ENCODE measurements around the gene EPYC.

EPYC gene

GRCh38 chr12:90937651-90938050 is 67.1 kb downstream of the EPYC start (continued):
- no peak for TF ChIP-seq ZNF16 (tag by site-specific recombination; IDR thresholded peaks at IDR 0.05; ENCODE audit: low read depth)
- no peak for TF ChIP-seq GLIS2 (tag by site-specific recombination; IDR thresholded peaks at IDR 0.05)
- no peak for TF ChIP-seq ZNF510 (tag by site-specific recombination; IDR thresholded peaks at IDR 0.05; ENCODE audit: insufficient replicate concordance)
- TF ChIP-seq MYNN (tag by site-specific recombination; IDR thresholded peaks at IDR 0.05; ENCODE audit: borderline replicate concordance) = no peak
- TF ChIP-seq, protein P1, sequence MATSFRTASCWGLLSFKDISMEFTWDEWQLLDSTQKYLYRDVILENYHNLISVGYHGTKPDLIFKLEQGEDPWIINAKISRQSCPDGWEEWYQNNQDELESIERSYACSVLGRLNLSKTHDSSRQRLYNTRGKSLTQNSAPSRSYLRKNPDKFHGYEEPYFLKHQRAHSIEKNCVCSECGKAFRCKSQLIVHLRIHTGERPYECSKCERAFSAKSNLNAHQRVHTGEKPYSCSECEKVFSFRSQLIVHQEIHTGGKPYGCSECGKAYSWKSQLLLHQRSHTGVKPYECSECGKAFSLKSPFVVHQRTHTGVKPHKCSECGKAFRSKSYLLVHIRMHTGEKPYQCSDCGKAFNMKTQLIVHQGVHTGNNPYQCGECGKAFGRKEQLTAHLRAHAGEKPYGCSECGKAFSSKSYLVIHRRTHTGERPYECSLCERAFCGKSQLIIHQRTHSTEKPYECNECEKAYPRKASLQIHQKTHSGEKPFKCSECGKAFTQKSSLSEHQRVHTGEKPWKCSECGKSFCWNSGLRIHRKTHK (tag by site-specific recombination; IDR thresholded peaks at IDR 0.05) = no peak
- TF ChIP-seq ZNF692 (tag by site-specific recombination; IDR thresholded peaks at IDR 0.05) = no peak
- TF ChIP-seq KLF7 (tag by site-specific recombination; IDR thresholded peaks at IDR 0.05; ENCODE audit: borderline replicate concordance) = no peak

DNA sequence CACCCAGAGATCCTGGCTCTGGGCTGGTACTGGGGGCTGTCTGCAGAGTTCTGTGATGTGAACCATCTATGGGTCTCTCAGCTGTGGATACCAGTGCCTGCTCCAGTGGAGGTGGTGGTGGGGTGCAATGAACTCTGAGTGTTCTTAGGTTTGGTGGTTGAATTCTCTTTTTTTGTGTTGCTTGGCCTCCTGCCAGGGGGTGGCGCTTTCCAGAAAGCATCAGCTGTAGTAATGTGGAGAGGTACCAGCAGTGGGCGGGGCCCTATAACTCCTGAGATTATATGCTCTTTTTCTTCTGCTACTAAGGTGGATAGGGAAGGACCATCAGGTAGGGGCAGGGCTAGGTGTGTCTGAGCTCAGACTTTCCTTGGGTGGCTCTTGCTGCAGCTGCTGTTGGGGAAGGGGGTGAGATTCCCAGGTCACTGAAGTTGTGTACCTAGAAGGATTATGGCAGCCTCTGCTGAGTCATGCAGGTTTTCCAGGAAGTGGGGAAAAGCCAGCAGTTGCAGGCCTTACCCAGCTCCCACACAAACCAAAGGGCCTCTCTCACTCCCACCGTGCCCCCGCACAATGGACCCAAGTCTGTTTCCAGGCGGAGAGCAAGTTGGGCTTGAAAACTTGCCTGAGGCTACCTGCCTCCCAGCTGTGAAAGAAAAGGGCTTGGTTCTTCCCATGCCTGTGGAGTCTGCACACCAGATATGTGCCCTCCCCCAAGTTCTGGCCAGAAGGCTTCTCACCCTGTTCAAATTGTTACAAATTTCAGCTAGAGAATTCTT is 68.4 kb downstream of the EPYC start:
- no peaks in the 10 kb centered on the region for H3K9me3 ChIP-seq (ENCODE audit: control insufficient read depth, insufficient read depth, low read depth, low read length)
- H3K4me3 ChIP-seq (ENCODE audit: low read depth, low read length) = no peak overlapping the region
- ChIA-PET POLR2A (no interaction called here), CTCF (interaction anchor here (0.8 to 1.2 kb wide), 3 partner anchors 8 to 15 kb away, joined by 3 to 4 read pairs (median 3); no protein-coding TSS in a partner anchor)
- no peaks in the 10 kb centered on the region for H3K4me1 ChIP-seq (ENCODE audit: control insufficient read depth, insufficient read depth, low read length)
- no peak overlapping the region for H3K27ac ChIP-seq (ENCODE audit: extremely low read depth, low read depth, low read length)
- H3K36me3 ChIP-seq (ENCODE audit: control insufficient read depth in 2 of 2, insufficient read depth in 1 of 2, low read length in 2 of 2) = no peaks in the 10 kb centered on the region
- TF ChIP-seq FEZF1 (tag by site-specific recombination; IDR thresholded peaks at IDR 0.05) = no peak
- no peak for TF ChIP-seq KLF17 (tag by site-specific recombination; IDR thresholded peaks at IDR 0.05)
- TF ChIP-seq, protein P2, sequence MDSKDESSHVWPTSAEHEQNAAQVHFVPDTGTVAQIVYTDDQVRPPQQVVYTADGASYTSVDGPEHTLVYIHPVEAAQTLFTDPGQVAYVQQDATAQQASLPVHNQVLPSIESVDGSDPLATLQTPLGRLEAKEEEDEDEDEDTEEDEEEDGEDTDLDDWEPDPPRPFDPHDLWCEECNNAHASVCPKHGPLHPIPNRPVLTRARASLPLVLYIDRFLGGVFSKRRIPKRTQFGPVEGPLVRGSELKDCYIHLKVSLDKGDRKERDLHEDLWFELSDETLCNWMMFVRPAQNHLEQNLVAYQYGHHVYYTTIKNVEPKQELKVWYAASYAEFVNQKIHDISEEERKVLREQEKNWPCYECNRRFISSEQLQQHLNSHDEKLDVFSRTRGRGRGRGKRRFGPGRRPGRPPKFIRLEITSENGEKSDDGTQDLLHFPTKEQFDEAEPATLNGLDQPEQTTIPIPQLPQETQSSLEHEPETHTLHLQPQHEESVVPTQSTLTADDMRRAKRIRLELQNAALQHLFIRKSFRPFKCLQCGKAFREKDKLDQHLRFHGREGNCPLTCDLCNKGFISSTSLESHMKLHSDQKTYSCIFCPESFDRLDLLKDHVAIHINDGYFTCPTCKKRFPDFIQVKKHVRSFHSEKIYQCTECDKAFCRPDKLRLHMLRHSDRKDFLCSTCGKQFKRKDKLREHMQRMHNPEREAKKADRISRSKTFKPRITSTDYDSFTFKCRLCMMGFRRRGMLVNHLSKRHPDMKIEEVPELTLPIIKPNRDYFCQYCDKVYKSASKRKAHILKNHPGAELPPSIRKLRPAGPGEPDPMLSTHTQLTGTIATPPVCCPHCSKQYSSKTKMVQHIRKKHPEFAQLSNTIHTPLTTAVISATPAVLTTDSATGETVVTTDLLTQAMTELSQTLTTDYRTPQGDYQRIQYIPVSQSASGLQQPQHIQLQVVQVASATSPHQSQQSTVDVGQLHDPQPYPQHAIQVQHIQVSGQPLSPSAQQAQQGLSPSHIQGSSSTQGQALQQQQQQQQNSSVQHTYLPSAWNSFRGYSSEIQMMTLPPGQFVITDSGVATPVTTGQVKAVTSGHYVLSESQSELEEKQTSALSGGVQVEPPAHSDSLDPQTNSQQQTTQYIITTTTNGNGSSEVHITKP (tag by site-specific recombination; IDR thresholded peaks at IDR 0.05) = no peak
- TF ChIP-seq MYNN (tag by site-specific recombination; IDR thresholded peaks at IDR 0.05; ENCODE audit: borderline replicate concordance) = no peak
- TF ChIP-seq ZNF473 (tag by site-specific recombination; IDR thresholded peaks at IDR 0.05) = no peak
- no peak for TF ChIP-seq ZNF560 (tag by site-specific recombination; IDR thresholded peaks at IDR 0.05; ENCODE audit: borderline replicate concordance)
- TF ChIP-seq, protein P3, sequence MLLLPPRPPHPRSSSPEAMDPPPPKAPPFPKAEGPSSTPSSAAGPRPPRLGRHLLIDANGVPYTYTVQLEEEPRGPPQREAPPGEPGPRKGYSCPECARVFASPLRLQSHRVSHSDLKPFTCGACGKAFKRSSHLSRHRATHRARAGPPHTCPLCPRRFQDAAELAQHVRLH (tag by site-specific recombination; IDR thresholded peaks at IDR 0.05) = no peak
- TF ChIP-seq OSR2 (tag by site-specific recombination; IDR thresholded peaks at IDR 0.05) = no peak
- no peak for TF ChIP-seq ZFP41 (tag by site-specific recombination; IDR thresholded peaks at IDR 0.05; ENCODE audit: borderline replicate concordance)
- TF ChIP-seq ZNF624 (tag by site-specific recombination; IDR thresholded peaks at IDR 0.05) = no peak
- no peak for TF ChIP-seq HIC1 (tag by site-specific recombination; IDR thresholded peaks at IDR 0.05)
- no peak for TF ChIP-seq ZNF654 (tag by site-specific recombination; IDR thresholded peaks at IDR 0.05; ENCODE audit: low read depth)
- no peak for TF ChIP-seq PATZ1 (tag by site-specific recombination; IDR thresholded peaks at IDR 0.05)
- no peak for TF ChIP-seq SP2 (tag by site-specific recombination; IDR thresholded peaks at IDR 0.05)
- TF ChIP-seq ZNF692 (tag by site-specific recombination; IDR thresholded peaks at IDR 0.05) = no peak

Data from HEK293 (cell line).